Stomach (tissue), 4 donors: ENCODE measurements around the gene GABRP.
"Not testable (repeated sequence)": the region's sequence is repeated elsewhere in the genome, so short reads cannot be mapped to it uniquely, and the experiment has no call there.

Source experiments
- EP300 ChIP-seq: sonication (generic); formaldehyde crosslinking; IDR thresholded peaks from one replicate; pipeline ENCODE4 v1.6.1; 2017; ENCODE audit warnings: antibody characterized with exemption
- POLR2A ChIP-seq, 4 donors: fragments of 450-650 bp; IDR thresholded peaks; one replicate each; pipeline ENCODE4 v1.6.1; 2016; ENCODE audit warnings: antibody characterized with exemption in 4 of 4, control low read depth in 2 of 4, mild to moderate bottlenecking in 1 of 4, moderate library complexity in 1 of 4
- POLR2AphosphoS5 ChIP-seq, 3 donors: sonication (generic); formaldehyde crosslinking; IDR thresholded peaks; one replicate each; pipeline ENCODE4 v1.6.1; 2016; ENCODE audit warnings: antibody characterized with exemption in 3 of 3
- TF ChIP-seq, protein P1 (sequence below), 7 experiments: fragments of 450-650 bp in 4 of 7; fragments of 200-600 bp in 3 of 7; sonication (generic) in 3 of 7; IDR thresholded peaks; one replicate each; pipeline ENCODE4 v1.5.1; 2016 to 2019; ENCODE audit warnings: antibody characterized with exemption in 7 of 7, control low read depth in 2 of 7, mild to moderate bottlenecking in 1 of 7

GRCh38 chr5:170765868-170766267 is 17.7 kb upstream of the GABRP start:
- not testable (repeated sequence) for TF ChIP-seq POLR2AphosphoS5 (IDR thresholded peaks at IDR 0.05); POLR2A (IDR thresholded peaks at IDR 0.05); EP300
- TF ChIP-seq, protein P1, sequence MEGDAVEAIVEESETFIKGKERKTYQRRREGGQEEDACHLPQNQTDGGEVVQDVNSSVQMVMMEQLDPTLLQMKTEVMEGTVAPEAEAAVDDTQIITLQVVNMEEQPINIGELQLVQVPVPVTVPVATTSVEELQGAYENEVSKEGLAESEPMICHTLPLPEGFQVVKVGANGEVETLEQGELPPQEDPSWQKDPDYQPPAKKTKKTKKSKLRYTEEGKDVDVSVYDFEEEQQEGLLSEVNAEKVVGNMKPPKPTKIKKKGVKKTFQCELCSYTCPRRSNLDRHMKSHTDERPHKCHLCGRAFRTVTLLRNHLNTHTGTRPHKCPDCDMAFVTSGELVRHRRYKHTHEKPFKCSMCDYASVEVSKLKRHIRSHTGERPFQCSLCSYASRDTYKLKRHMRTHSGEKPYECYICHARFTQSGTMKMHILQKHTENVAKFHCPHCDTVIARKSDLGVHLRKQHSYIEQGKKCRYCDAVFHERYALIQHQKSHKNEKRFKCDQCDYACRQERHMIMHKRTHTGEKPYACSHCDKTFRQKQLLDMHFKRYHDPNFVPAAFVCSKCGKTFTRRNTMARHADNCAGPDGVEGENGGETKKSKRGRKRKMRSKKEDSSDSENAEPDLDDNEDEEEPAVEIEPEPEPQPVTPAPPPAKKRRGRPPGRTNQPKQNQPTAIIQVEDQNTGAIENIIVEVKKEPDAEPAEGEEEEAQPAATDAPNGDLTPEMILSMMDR (IDR thresholded peaks at IDR 0.05), result not testable (repeated sequence)
